Measurements from ENCODE around the gene MARK3.

Gene MARK3

GRCh38 chr14:103398427-103399195, 13.4 kb downstream of the MARK3 start:
- no peak for DNase-seq

- DNase-seq, result no peak
These were observed 15.3 kb downstream of the MARK3 start for GRCh38 chr14:103400537-103400936.

GRCh38 chr14:103401223-103402214, 16.3 kb downstream of the MARK3 start:
- DNase-seq, result no peak

- no peak for DNase-seq
These were observed 17.5 kb downstream of the MARK3 start for GRCh38 chr14:103402695-103403094.

- DNase-seq, result no peak
These were observed 19.1 kb downstream of the MARK3 start for GRCh38 chr14:103404032-103404918.

GRCh38 chr14:103404920-103405319, 19.7 kb downstream of the MARK3 start:
- no peak for DNase-seq

- DNase-seq, result no peak
These were observed 23.4 kb downstream of the MARK3 start for GRCh38 chr14:103408491-103409155.

GRCh38 chr14:103416916-103417315, 31.7 kb downstream of the MARK3 start:
- no peak for DNase-seq

- DNase-seq, result no peak
These were observed 33.2 kb downstream of the MARK3 start for GRCh38 chr14:103418481-103418818.

GRCh38 chr14:103421556-103421955, 36.3 kb downstream of the MARK3 start:
- DNase-seq, result no peak

GRCh38 chr14:103423050-103423461, 37.8 kb downstream of the MARK3 start:
- no peak for DNase-seq

GRCh38 chr14:103427485-103428443, 42.5 kb downstream of the MARK3 start:
- no peak for DNase-seq

GRCh38 chr14:103428723-103429556, 43.7 kb downstream of the MARK3 start:
- DNase-seq, result no peak

GRCh38 chr14:103430358-103430757, 45.1 kb downstream of the MARK3 start:
- no peak for DNase-seq

GRCh38 chr14:103432627-103433026, 47.4 kb downstream of the MARK3 start:
- DNase-seq, result no peak

GRCh38 chr14:103433916-103434563, 48.8 kb downstream of the MARK3 start:
- no peak for DNase-seq

- DNase-seq, result no peak
These were observed 49.7 kb downstream of the MARK3 start for GRCh38 chr14:103434868-103435442.

- no peak for DNase-seq
These were observed 51.3 kb downstream of the MARK3 start for GRCh38 chr14:103436533-103436932.

GRCh38 chr14:103442288-103442687, 57.1 kb downstream of the MARK3 start:
- DNase-seq, result no peak
